CD4-positive, alpha-beta T cell treated with Interferon gamma for 1 hour (primary cell): ENCODE data around the gene C22orf31.
"Not testable (repeated sequence)": the region's sequence is repeated elsewhere in the genome, so short reads cannot be mapped to it uniquely, and the experiment has no call there.

ENCODE experiments used
- DNase-seq: peaks from one replicate; pipeline ENCODE4 v3.0.0-alpha.2; 2020

Gene C22orf31

GRCh38 chr22:29053048-29053702, 8.5 kb downstream of the C22orf31 start:
- no peak for DNase-seq

- no peak for DNase-seq
Measured at GRCh38 chr22:29050457-29050856, 11.2 kb downstream of the C22orf31 start.

GRCh38 chr22:29049655-29050263, 11.9 kb downstream of the C22orf31 start:
- DNase-seq = no peak

- DNase-seq = no peak
Measured at GRCh38 chr22:29048822-29049654, 12.6 kb downstream of the C22orf31 start.

- no peak for DNase-seq
Measured at GRCh38 chr22:29044657-29045176, 16.9 kb downstream of the C22orf31 start.

- DNase-seq = no peak
Measured at GRCh38 chr22:29043906-29044575, 17.6 kb downstream of the C22orf31 start.

GRCh38 chr22:29041408-29041807, 20.2 kb downstream of the C22orf31 start:
- no peak for DNase-seq

- peak; percentile 50 for DNase-seq
Measured at GRCh38 chr22:29040385-29041275, 21.0 kb downstream of the C22orf31 start.

GRCh38 chr22:29039684-29040083, 21.9 kb downstream of the C22orf31 start:
- DNase-seq = not testable (repeated sequence)

GRCh38 chr22:29039148-29039547, 22.5 kb downstream of the C22orf31 start:
- DNase-seq = no peak

GRCh38 chr22:29037340-29037932, 24.2 kb downstream of the C22orf31 start:
- no peak for DNase-seq

- DNase-seq = no peak
Measured at GRCh38 chr22:29032584-29032983, 29.0 kb downstream of the C22orf31 start.

GRCh38 chr22:29032014-29032475, 29.6 kb downstream of the C22orf31 start:
- DNase-seq = no peak

GRCh38 chr22:29031227-29032011, 30.2 kb downstream of the C22orf31 start:
- no peak for DNase-seq

- DNase-seq = no peak
Measured at GRCh38 chr22:29030618-29031226, 30.9 kb downstream of the C22orf31 start.

- DNase-seq = no peak
Measured at GRCh38 chr22:29030016-29030617, 31.5 kb downstream of the C22orf31 start.

GRCh38 chr22:29029202-29030000, 32.2 kb downstream of the C22orf31 start:
- DNase-seq = no peak

- no peak for DNase-seq
Measured at GRCh38 chr22:29028468-29028867, 33.2 kb downstream of the C22orf31 start.

- DNase-seq = no peak
Measured at GRCh38 chr22:29026579-29026978, 35.1 kb downstream of the C22orf31 start.
